Stimulated activated memory B cell treated with anti-CD40 and anti-IgM and Interleukin-4, amounts not matched to agents 10 μg/mL and 1 μg/mL and 100 μg/mL, for 72 hours (primary cell): Measurements from ENCODE around the gene ACP6.
"Not testable (repeated sequence)": the region's sequence is repeated elsewhere in the genome, so short reads cannot be mapped to it uniquely, and the experiment has no call there.

Experiments
- ATAC-seq: fragments of 150-1000 bp; cut with Tn5 transposase; 2 replicates; pipeline ENCODE4 v1.10.0; 2021
- H3K27ac Mint-ChIP-seq: one replicate; pipeline ENCODE4 v1.8.0; 2022; ENCODE audit warnings: mild to moderate bottlenecking, mixed read lengths
- H3K27me3 Mint-ChIP-seq: one replicate; pipeline ENCODE4 v1.8.0; 2022; ENCODE audit warnings: mixed read lengths
- H3K36me3 Mint-ChIP-seq: one replicate; pipeline ENCODE4 v1.8.0; 2022; ENCODE audit warnings: mixed read lengths
- H3K4me1 Mint-ChIP-seq: one replicate; pipeline ENCODE4 v1.8.0; 2022; ENCODE audit warnings: mixed read lengths
- H3K4me3 Mint-ChIP-seq: one replicate; pipeline ENCODE4 v1.8.0; 2022; ENCODE audit warnings: mild to moderate bottlenecking, moderate library complexity, mixed read lengths
- H3K9me3 Mint-ChIP-seq: one replicate; pipeline ENCODE4 v1.8.0; 2022; ENCODE audit warnings: mixed read lengths

The ACP6 gene

GRCh38 chr1:147614966-147615365 is 55.4 kb downstream of the ACP6 start:
- H3K9me3 Mint-ChIP-seq, ATAC-seq, H3K4me1 Mint-ChIP-seq, H3K4me3 Mint-ChIP-seq, H3K27me3 Mint-ChIP-seq, H3K27ac Mint-ChIP-seq: not testable (repeated sequence)
- peaks cover 57% of the 10 kb centered on the region for H3K36me3 Mint-ChIP-seq

DNA sequence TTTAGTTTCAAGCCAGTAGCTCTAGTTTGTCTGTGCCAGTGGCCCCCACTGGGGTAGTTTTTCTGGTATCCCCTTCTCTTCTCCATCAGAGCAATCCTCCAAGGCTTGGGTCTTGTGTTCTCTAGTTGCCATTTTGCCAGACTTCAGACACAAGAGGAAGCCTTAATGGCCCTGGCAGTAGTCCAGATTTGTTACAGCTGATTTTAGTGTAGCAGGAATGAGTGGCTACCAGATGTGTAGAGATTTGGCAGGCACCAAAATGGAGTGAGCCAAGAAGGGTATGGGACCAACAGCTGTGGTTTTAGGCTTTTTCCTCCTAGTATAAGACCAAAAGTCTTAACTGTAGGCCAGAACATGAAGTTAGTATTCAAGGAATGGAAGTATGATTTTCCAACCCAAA is 56.8 kb downstream of the ACP6 start:
- Mint-ChIP-seq H3K27me3 (no peaks in the 10 kb centered on the region), H3K4me3 (no peak overlapping the region), H3K9me3 (no peaks in the 10 kb centered on the region), H3K4me1 (no peaks in the 10 kb centered on the region), H3K27ac (no peak overlapping the region), H3K36me3 (peaks cover 55% of the 10 kb centered on the region)
- no peak for ATAC-seq

GRCh38 chr1:147612366-147612765 is 58.0 kb downstream of the ACP6 start:
- Mint-ChIP-seq H3K27me3 (no peaks in the 10 kb centered on the region), H3K27ac (no peak overlapping the region), H3K4me3 (no peak overlapping the region), H3K4me1 (no peaks in the 10 kb centered on the region), H3K9me3 (no peaks in the 10 kb centered on the region), H3K36me3 (peaks cover 59% of the 10 kb centered on the region)
- no peak for ATAC-seq

- Mint-ChIP-seq H3K36me3 (peaks cover 61% of the 10 kb centered on the region), H3K27ac (no peak overlapping the region), H3K9me3 (no peaks in the 10 kb centered on the region), H3K4me3 (no peak overlapping the region), H3K27me3 (no peaks in the 10 kb centered on the region), H3K4me1 (no peaks in the 10 kb centered on the region)
- ATAC-seq: no peak
Observed at GRCh38 chr1:147611586-147611985, 58.7 kb downstream of the ACP6 start.

GRCh38 chr1:147611021-147611426 is 59.3 kb downstream of the ACP6 start:
- H3K9me3 Mint-ChIP-seq: no peaks in the 10 kb centered on the region
- no peak overlapping the region for H3K27ac Mint-ChIP-seq
- no peaks in the 10 kb centered on the region for H3K4me1 Mint-ChIP-seq
- no peak overlapping the region for H3K4me3 Mint-ChIP-seq
- peaks cover 60% of the 10 kb centered on the region for H3K36me3 Mint-ChIP-seq
- H3K27me3 Mint-ChIP-seq: no peaks in the 10 kb centered on the region
- ATAC-seq: no peak

GRCh38 chr1:147609358-147609757 is 61.0 kb downstream of the ACP6 start:
- no peaks in the 10 kb centered on the region for H3K9me3 Mint-ChIP-seq
- peaks cover 56% of the 10 kb centered on the region for H3K36me3 Mint-ChIP-seq
- H3K27ac Mint-ChIP-seq: no peak overlapping the region

DNA sequence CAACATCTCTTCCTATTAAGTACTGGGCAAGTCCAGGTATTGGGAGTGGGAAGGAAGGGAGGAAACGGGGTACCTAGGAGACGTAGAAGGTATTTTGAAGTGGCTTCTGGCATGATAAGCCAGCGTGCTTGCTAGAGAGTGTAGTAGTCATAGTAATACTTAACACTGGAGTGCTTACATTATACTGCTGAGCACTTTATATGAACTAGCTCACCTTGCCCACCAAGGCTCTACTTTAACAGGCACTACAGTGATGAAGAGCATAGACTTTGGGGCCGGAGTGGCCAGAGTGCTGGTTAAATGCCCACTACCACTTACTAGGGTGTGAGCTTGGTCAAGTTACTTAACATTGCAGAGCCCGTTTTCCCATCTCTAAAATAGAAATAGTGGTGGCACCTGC is 61.7 kb downstream of the ACP6 start:
- Mint-ChIP-seq H3K4me3 (no peak overlapping the region), H3K9me3 (no peaks in the 10 kb centered on the region), H3K27me3 (no peaks in the 10 kb centered on the region), H3K27ac (no peak overlapping the region), H3K36me3 (peaks cover 49% of the 10 kb centered on the region), H3K4me1 (no peaks in the 10 kb centered on the region)
- no peak for ATAC-seq

More at GRCh38 chr1:147609358-147609757, 61.0 kb downstream of the ACP6 start:
- no peaks in the 10 kb centered on the region for H3K27me3 Mint-ChIP-seq
- H3K4me3 Mint-ChIP-seq: no peak overlapping the region
- ATAC-seq: no peak
- no peaks in the 10 kb centered on the region for H3K4me1 Mint-ChIP-seq

GRCh38 chr1:147605591-147605990 is 64.7 kb downstream of the ACP6 start:
- H3K4me3 Mint-ChIP-seq: no peak overlapping the region
- peaks cover 10% of the 10 kb centered on the region for H3K4me1 Mint-ChIP-seq
- no peak for ATAC-seq
- H3K27ac Mint-ChIP-seq: no peak overlapping the region
- H3K9me3 Mint-ChIP-seq: no peaks in the 10 kb centered on the region
- no peaks in the 10 kb centered on the region for H3K27me3 Mint-ChIP-seq
- peaks cover 30% of the 10 kb centered on the region for H3K36me3 Mint-ChIP-seq

GRCh38 chr1:147603986-147604385 is 66.3 kb downstream of the ACP6 start:
- H3K36me3 Mint-ChIP-seq: peaks cover 30% of the 10 kb centered on the region
- no peak overlapping the region for H3K4me3 Mint-ChIP-seq
- H3K27me3 Mint-ChIP-seq: no peaks in the 10 kb centered on the region
- peaks cover 18% of the 10 kb centered on the region for H3K4me1 Mint-ChIP-seq
- H3K9me3 Mint-ChIP-seq: no peaks in the 10 kb centered on the region
- no peak overlapping the region for H3K27ac Mint-ChIP-seq
- no peak for ATAC-seq

DNA sequence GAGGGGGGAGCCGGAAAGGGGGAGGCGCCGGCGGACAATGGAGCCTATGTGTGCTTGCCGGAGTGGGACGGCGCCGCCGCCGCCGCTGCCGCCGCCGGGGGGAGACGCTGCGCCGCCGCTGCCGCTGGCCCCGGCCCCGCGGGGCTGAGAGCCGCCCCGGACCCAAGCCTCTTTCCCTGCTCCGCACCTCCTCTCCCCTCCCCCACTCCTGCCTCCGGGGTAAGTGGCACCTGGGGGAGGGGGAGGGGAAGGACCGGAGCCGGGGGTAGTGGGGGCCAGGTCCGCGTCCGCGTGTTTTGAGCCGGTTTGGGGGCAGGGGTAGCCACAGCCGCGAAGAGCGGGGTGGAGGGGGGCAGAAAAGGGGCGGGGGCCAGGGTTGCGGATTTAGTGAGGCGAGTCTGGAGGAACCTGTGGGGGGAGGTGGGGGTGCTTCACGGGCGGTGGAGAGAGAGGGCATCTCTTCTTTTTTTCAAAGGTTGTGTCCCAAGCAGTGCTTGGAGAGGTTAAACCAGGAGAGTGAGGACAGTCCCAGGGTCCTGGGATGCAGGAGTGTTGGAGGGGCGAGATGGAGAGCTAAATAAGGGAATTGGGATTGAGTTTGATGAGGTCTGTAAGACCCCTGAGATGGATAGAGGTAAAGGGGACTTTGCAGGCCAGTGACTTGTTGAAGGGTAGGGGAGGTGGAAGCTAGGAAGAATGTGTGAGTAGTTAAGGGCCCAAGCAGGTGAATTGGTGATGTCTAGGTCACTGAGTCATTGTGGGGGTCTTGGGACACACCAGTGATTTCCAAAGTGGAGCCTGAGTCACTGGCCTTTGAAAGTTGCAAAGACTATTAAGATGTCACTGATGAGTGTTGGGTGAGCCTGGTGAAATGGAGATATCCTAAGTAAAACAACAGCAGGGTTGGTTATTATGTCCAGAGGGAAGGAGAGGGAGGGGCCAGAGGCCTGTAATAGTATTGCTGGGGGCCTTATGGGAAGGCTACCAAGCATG is 69.9 kb downstream of the ACP6 start:
- Mint-ChIP-seq H3K9me3 (no peaks in the 10 kb centered on the region), H3K4me3 (peak overlapping the region; percentile 98), H3K27ac (peak overlapping the region; percentile 43), H3K4me1 (peaks cover 22% of the 10 kb centered on the region), H3K27me3 (no peaks in the 10 kb centered on the region), H3K36me3 (peaks cover 6% of the 10 kb centered on the region)
- ATAC-seq: no peak

DNA sequence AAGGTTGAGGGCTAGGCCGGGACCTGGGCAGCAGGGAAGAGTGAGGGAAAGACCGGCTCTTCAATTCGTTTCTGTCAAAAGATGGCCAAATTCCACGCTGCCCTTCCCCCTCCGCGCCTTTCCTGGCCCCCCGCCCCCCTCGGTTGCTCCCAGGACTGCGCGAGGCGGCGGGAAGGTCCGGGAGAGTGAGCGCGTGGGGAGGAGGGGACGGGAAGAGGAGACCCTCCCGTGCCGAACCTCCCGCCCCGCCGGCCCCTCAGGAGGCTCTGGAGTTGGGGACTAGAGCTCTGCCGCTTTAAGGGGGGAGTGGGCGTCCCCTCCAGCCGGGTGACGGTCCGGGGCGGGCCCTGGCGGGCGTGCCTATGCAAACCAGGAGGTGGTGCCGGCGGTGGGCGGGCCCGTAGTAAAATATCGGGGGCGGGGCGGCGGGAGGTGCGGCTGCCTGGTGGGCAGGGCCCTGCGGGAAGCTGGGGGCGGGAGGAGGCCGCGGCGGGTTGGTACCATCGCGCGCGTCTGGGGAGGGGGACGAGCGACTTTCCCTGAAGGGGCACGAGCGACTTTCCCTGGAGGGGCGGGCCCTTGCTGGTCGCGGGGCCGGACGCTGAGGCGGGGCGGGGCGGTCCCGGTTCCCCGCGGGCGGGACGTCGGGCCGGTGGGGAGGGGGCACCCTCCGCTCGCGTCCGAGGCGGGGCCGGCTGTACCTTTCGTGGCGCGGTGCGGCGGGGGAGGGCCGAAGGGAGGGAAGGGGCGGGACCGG is 70.8 kb downstream of the ACP6 start:
- H3K4me1 Mint-ChIP-seq: peaks cover 22% of the 10 kb centered on the region
- H3K27me3 Mint-ChIP-seq: no peaks in the 10 kb centered on the region
- no peaks in the 10 kb centered on the region for H3K9me3 Mint-ChIP-seq
- H3K27ac Mint-ChIP-seq: peak overlapping the region; percentile 80
- ATAC-seq: peak; percentile 94
- no peaks in the 10 kb centered on the region for H3K36me3 Mint-ChIP-seq
- peak overlapping the region; percentile 98 for H3K4me3 Mint-ChIP-seq

DNA sequence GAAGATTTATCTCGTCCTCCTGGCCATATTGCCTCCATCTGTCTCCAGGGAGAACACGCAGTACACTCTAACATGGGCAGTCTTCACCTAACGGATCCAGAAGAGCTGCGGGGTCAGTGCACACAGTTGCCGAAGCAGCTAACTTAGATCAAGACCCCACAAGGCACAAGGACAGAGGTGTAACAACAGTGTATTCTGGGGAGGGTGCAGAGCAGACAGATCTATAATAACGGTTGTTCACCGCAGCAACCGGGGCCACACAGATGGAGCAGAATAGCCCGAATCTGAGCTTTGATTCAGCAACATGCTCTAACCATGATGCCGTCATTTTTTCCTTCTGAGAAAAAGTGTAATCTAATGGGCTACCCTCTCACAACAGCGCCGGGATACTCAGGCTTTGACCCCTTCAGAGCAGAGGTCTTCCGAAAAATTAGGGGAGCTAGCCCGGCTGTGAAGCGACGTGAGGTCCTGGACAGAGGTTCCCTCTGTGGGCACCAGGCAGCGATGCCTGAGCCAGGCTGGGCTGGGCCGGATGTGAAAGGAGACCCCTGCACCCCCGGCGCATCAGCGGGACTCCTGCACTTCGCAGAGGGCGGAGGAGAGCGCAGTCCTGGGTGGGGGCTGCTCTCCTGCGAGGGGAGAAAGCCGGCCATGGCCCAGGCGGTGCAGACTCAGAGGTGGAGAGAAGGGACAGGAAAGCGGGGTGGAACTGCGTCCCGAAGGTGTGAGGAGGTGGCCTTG is 71.5 kb downstream of the ACP6 start:
- peak; percentile 3 for ATAC-seq
- peak overlapping the region; percentile 98 for H3K4me3 Mint-ChIP-seq

GRCh38 chr1:147597010-147597409 is 73.3 kb downstream of the ACP6 start:
- peaks cover 2% of the 10 kb centered on the region for H3K27me3 Mint-ChIP-seq
- peaks cover 22% of the 10 kb centered on the region for H3K4me1 Mint-ChIP-seq
- H3K27ac Mint-ChIP-seq: no peak overlapping the region
- no peaks in the 10 kb centered on the region for H3K36me3 Mint-ChIP-seq
- no peak overlapping the region for H3K4me3 Mint-ChIP-seq
- ATAC-seq: no peak
- no peaks in the 10 kb centered on the region for H3K9me3 Mint-ChIP-seq

More for the DNA sequence above, 71.5 kb downstream of the ACP6 start:
- peak overlapping the region; percentile 80 for H3K27ac Mint-ChIP-seq
- H3K36me3 Mint-ChIP-seq: no peaks in the 10 kb centered on the region
- peaks cover 22% of the 10 kb centered on the region for H3K4me1 Mint-ChIP-seq
- no peaks in the 10 kb centered on the region for H3K9me3 Mint-ChIP-seq
- no peaks in the 10 kb centered on the region for H3K27me3 Mint-ChIP-seq
